Hepatocyte (in vitro differentiated cells): ENCODE measurements around the gene EDARADD. TPM values are rescaled to one million over a fixed set of nuclear protein-coding genes. Genes with fewer than 3 reads are reported as not detected.

Source experiments
- DNase-seq: peaks from one replicate; pipeline ENCODE4 v3.0.0-alpha.2; 2016; ENCODE audit warnings: low spot score
- H2AFZ ChIP-seq: fragments of 200-600 bp; sonication (generic); 2 replicates; pipeline ENCODE4 v1.6.0; 2016; ENCODE audit warnings: antibody characterized with exemption, mild to moderate bottlenecking
- H3K27ac ChIP-seq: fragments of 200-600 bp; sonication (generic); 2 replicates; pipeline ENCODE4 v1.5.1; 2016; ENCODE audit warnings: mild to moderate bottlenecking
- H3K27me3 ChIP-seq: fragments of 200-600 bp; sonication (generic); 2 replicates; pipeline ENCODE4 v1.6.1; 2016
- H3K36me3 ChIP-seq: fragments of 200-600 bp; sonication (generic); replicated peaks from 2 replicates; pipeline ENCODE4 v1.5.1; 2016; ENCODE audit warnings: low read depth; ENCODE audit not compliant: insufficient read depth
- H3K4me1 ChIP-seq: fragments of 200-600 bp; sonication (generic); 2 replicates; pipeline ENCODE4 v1.5.1; 2016; ENCODE audit warnings: mild to moderate bottlenecking, moderate library complexity; ENCODE audit not compliant: insufficient read depth
- H3K4me2 ChIP-seq: fragments of 200-600 bp; sonication (generic); 2 replicates; pipeline ENCODE4 v1.6.0; 2016
- H3K4me3 ChIP-seq: fragments of 200-600 bp; sonication (generic); 2 replicates; pipeline ENCODE4 v1.5.1; 2016; ENCODE audit warnings: mild to moderate bottlenecking
- H3K79me2 ChIP-seq: fragments of 200-600 bp; sonication (generic); 2 replicates; pipeline ENCODE4 v1.6.0; 2017; ENCODE audit warnings: mild to moderate bottlenecking
- H3K9me2 ChIP-seq: fragments of 200-600 bp; sonication (generic); replicated peaks from 2 replicates; pipeline ENCODE4 v1.6.0; 2017; ENCODE audit warnings: mild to moderate bottlenecking; ENCODE audit not compliant: insufficient read depth
- H3K9me3 ChIP-seq: fragments of 200-600 bp; sonication (generic); 2 replicates; pipeline ENCODE4 v1.5.1; 2016; ENCODE audit warnings: low read depth, mild to moderate bottlenecking
- H4K20me1 ChIP-seq: fragments of 200-600 bp; sonication (generic); 2 replicates; pipeline ENCODE4 v1.6.0; 2016; ENCODE audit warnings: mild to moderate bottlenecking; ENCODE audit not compliant: insufficient read depth, poor library complexity, severe bottlenecking
- EZH2 ChIP-seq: fragments of 200-600 bp; sonication (generic); IDR thresholded peaks from 2 replicates; pipeline ENCODE4 v1.6.1; 2016; ENCODE audit warnings: antibody characterized with exemption, mild to moderate bottlenecking, borderline replicate concordance
- EZH2phosphoT487 ChIP-seq: fragments of 200-600 bp; sonication (generic); IDR thresholded peaks from one replicate; pipeline ENCODE4 v1.6.1; 2018; ENCODE audit warnings: antibody characterized with exemption, mild to moderate bottlenecking, low read depth, moderate library complexity; ENCODE audit not compliant: unreplicated experiment, severe bottlenecking
- WGBS: methylation state at CpG from one replicate; pipeline ENCODE4 v1.1.6; 2016; ENCODE audit warnings: low lambda C conversion rate; ENCODE audit errors: missing lambda C conversion rate; 5-methylcytosine and 5-hydroxymethylcytosine counted together
- polyA plus RNA-seq: library from polyadenylated mRNA; unstranded; fragments of >200 nt; fragmentation: Nextera tagmentation; extraction: Ambion mirVana; gene quantifications from 2 replicates; pipeline ENCODE4 v1.2.1, GENCODE V29; 2016
- total RNA-seq: library from RNA; depleted of rRNA; stranded (reverse); fragments of >200 nt; gene quantifications from 2 replicates; pipeline ENCODE4 v1.2.3, GENCODE V29; 2014
- TF ChIP-seq, protein P1 (sequence below): fragments of 200-600 bp; sonication (generic); IDR thresholded peaks from 2 replicates; pipeline ENCODE4 v1.5.1; 2016; ENCODE audit warnings: antibody characterized with exemption, mild to moderate bottlenecking; ENCODE audit not compliant: poor library complexity

The EDARADD gene
- total and polyA plus RNA-seq, 2 experiments from 2014 or later, result 1.7 to 4.5 TPM

DNA sequence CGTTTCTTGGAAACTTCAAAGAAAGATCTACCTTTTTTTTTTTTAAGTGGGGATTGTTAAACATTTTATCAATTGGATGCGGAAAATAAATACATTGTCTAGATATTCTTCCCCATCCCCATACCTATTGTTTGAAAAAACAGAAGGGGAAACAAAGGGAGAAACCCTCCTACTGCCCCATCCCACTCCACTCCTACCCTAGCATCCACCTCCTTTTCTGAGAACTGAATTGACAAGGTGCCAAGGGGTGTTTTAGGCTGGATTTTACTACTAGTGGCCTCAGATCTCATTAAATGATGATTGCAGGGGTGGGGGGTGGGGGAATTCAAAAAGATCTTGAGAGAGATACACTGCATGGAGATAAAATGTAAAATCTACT is 2.6 kb downstream of the EDARADD start:
- Histone ChIP-seq H3K79me2 (peaks cover 5% of the 10 kb centered on the region), H3K9me2 (no peaks in the 10 kb centered on the region), H3K36me3 (no peaks in the 10 kb centered on the region), H3K4me1 (peaks cover 4% of the 10 kb centered on the region), H3K4me3 (no peak overlapping the region), H4K20me1 (no peaks in the 10 kb centered on the region), H2AFZ (no peak overlapping the region), H3K9me3 (no peaks in the 10 kb centered on the region), H3K27me3 (peaks cover 11% of the 10 kb centered on the region), H3K4me2 (peak overlapping the region; percentile 98), H3K27ac (no peak overlapping the region)
- no peak for DNase-seq
- 83% methylated on average over 2 of the region's 2 CpGs for WGBS
- TF ChIP-seq, protein P1, sequence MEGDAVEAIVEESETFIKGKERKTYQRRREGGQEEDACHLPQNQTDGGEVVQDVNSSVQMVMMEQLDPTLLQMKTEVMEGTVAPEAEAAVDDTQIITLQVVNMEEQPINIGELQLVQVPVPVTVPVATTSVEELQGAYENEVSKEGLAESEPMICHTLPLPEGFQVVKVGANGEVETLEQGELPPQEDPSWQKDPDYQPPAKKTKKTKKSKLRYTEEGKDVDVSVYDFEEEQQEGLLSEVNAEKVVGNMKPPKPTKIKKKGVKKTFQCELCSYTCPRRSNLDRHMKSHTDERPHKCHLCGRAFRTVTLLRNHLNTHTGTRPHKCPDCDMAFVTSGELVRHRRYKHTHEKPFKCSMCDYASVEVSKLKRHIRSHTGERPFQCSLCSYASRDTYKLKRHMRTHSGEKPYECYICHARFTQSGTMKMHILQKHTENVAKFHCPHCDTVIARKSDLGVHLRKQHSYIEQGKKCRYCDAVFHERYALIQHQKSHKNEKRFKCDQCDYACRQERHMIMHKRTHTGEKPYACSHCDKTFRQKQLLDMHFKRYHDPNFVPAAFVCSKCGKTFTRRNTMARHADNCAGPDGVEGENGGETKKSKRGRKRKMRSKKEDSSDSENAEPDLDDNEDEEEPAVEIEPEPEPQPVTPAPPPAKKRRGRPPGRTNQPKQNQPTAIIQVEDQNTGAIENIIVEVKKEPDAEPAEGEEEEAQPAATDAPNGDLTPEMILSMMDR, result no peak
- no peak for TF ChIP-seq EZH2phosphoT487
- no peak for TF ChIP-seq EZH2

DNA sequence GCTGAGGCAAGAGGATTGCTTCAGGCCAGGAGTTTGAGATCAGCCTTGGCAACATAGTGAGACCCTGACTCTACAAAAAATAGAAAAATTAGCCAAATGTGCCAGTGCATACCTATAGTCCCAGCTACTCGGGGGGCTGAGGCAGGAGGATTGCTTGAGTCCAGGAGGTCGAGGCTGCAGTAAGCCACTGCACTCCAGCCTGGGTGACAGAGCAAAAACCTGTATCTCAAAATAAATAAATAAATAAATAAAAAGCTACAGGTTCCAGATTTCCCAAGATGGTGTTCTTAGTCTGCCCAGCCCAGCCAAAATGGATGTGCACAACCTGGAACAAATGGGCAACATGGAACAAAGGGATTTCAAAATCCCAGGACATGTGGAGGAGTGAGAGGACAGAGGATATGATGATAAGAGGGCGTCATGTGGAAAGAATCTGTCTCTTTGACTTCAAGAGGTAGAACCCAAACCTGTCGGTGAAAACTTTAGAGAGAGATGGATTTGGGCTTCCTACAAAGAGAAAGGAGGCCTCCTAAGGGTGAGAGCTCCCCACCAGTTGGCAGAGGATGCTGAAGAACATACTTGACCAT is 3.2 kb downstream of the EDARADD start:
- Histone ChIP-seq H3K79me2 (peaks cover 9% of the 10 kb centered on the region), H3K4me3 (no peak overlapping the region), H3K9me3 (no peaks in the 10 kb centered on the region), H3K4me1 (peaks cover 4% of the 10 kb centered on the region), H3K27ac (no peak overlapping the region), H3K4me2 (no peak overlapping the region), H2AFZ (no peak overlapping the region), H3K27me3 (peaks cover 6% of the 10 kb centered on the region), H3K36me3 (no peaks in the 10 kb centered on the region), H3K9me2 (no peaks in the 10 kb centered on the region), H4K20me1 (no peaks in the 10 kb centered on the region)
- TF ChIP-seq, protein P1, result no peak
- TF ChIP-seq EZH2phosphoT487 (no peak), EZH2 (no peak)
- WGBS, result 91% methylated on average over 4 of the region's 4 CpGs
- no peak for DNase-seq

DNA sequence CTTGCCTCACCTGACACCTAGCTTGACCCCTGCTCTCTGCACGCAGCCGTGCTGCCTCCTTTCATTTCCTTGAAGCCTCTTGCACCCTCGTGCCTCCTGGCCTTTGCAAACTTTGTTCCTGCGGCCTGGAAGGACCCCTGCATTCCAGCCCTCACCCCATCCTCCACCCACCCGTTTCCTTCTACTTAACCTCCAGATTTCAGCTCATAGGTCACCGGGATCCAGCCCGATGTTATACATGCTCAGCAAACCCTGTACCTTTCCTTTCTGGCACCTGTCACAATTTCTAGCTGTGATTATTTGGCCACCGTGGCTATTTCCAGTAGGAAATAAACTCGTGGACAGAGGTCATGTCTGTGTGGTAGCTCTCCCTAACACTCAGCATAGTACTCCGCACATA is 4.5 kb downstream of the EDARADD start:
- Histone ChIP-seq H3K4me3 (no peak overlapping the region), H4K20me1 (no peaks in the 10 kb centered on the region), H2AFZ (no peak overlapping the region), H3K4me2 (peak overlapping the region; percentile 12), H3K36me3 (no peaks in the 10 kb centered on the region), H3K9me3 (no peaks in the 10 kb centered on the region), H3K27me3 (peaks cover 5% of the 10 kb centered on the region), H3K79me2 (peaks cover 11% of the 10 kb centered on the region), H3K9me2 (no peaks in the 10 kb centered on the region), H3K4me1 (peaks cover 4% of the 10 kb centered on the region), H3K27ac (no peak overlapping the region)
- 58% methylated on average over 10 of the region's 10 CpGs for WGBS
- no peak for TF ChIP-seq EZH2
- TF ChIP-seq, protein P1, result no peak
- TF ChIP-seq EZH2phosphoT487, result no peak
- DNase-seq, result no peak
